ENCODE results near the gene PPM1D. TPM values are rescaled to one million over a fixed set of nuclear protein-coding genes. Genes with fewer than 3 reads are reported as not detected.
"Not testable (repeated sequence)": the region's sequence is repeated elsewhere in the genome, so short reads cannot be mapped to it uniquely, and the experiment has no call there.

The PPM1D gene
- 10 to 100 TPM in 1 of 5 donors, 1 to 10 TPM in 4; 2.2 to 42.0 (median 8.2) TPM for total RNA-seq
- 1 to 10 TPM; 2.5 to 5.8 (median 3.2) TPM for polyA plus RNA-seq
- long read RNA-seq, donor 1: 0 reads
- long read RNA-seq, donor 2, full-length matches to known transcripts: 10 of 10 reads
- long read RNA-seq, donor 2, partial matches to known transcripts: 0 of 10 reads
- long read RNA-seq, donor 2, other reads (novel, unspliced or antisense): 0 of 10 reads
- long read RNA-seq, donor 3, full-length matches to known transcripts: 2 of 2 reads
- long read RNA-seq, donor 3, partial matches to known transcripts: 0 of 2 reads
- long read RNA-seq, donor 3, other reads (novel, unspliced or antisense): 0 of 2 reads
- long read RNA-seq, donor 4: 0 reads
- long read RNA-seq, donor 5, full-length matches to known transcripts: 2 of 2 reads
- long read RNA-seq, donor 5, partial matches to known transcripts: 0 of 2 reads
- long read RNA-seq, donor 5, other reads (novel, unspliced or antisense): 0 of 2 reads
- long read RNA-seq, donor 6, full-length matches to known transcripts: 12 of 17 reads
- long read RNA-seq, donor 6, partial matches to known transcripts: 5 of 17 reads
- long read RNA-seq, donor 6, other reads (novel, unspliced or antisense): 0 of 17 reads
- long read RNA-seq, donor 7, full-length matches to known transcripts: 7 of 7 reads
- long read RNA-seq, donor 7, partial matches to known transcripts: 0 of 7 reads
- long read RNA-seq, donor 7, other reads (novel, unspliced or antisense): 0 of 7 reads
- long read RNA-seq, donor 8, full-length matches to known transcripts: 4 of 4 reads
- long read RNA-seq, donor 8, partial matches to known transcripts: 0 of 4 reads
- long read RNA-seq, donor 8, other reads (novel, unspliced or antisense): 0 of 4 reads
- long read RNA-seq, donor 9, partial matches to known transcripts: 5 of 5 reads
- long read RNA-seq, donor 9, other reads (novel, unspliced or antisense): 0 of 5 reads
- long read RNA-seq, donor 10, full-length matches to known transcripts: 3 of 3 reads
- long read RNA-seq, donor 10, partial matches to known transcripts: 0 of 3 reads
- long read RNA-seq, donor 10, other reads (novel, unspliced or antisense): 0 of 3 reads

- 0 to 1% (median 0%) methylated on average over 26 to 83 of the region's 83 CpGs for WGBS, 5 donors
- Histone ChIP-seq H3K4me1 (peaks cover 5 to 44% (median 21%) of the 10 kb centered on the region in 4 donors), H3K27ac (peak within 1 kb of the TSS; percentile 92 to 98 (median 98)), H3K36me3 (no peaks in the 10 kb centered on the region), H3K4me3 (peak within 1 kb of the TSS; percentile 89 to 99 (median 96)), H3K27me3 (no peaks in the 10 kb centered on the region), H3K9me3 (no peaks in the 10 kb centered on the region)
- intact Hi-C loops (cut with DNase I; ENCODE audit: low total_unique reads): no loop called here
- TF ChIP-seq, protein P1, sequence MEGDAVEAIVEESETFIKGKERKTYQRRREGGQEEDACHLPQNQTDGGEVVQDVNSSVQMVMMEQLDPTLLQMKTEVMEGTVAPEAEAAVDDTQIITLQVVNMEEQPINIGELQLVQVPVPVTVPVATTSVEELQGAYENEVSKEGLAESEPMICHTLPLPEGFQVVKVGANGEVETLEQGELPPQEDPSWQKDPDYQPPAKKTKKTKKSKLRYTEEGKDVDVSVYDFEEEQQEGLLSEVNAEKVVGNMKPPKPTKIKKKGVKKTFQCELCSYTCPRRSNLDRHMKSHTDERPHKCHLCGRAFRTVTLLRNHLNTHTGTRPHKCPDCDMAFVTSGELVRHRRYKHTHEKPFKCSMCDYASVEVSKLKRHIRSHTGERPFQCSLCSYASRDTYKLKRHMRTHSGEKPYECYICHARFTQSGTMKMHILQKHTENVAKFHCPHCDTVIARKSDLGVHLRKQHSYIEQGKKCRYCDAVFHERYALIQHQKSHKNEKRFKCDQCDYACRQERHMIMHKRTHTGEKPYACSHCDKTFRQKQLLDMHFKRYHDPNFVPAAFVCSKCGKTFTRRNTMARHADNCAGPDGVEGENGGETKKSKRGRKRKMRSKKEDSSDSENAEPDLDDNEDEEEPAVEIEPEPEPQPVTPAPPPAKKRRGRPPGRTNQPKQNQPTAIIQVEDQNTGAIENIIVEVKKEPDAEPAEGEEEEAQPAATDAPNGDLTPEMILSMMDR (IDR thresholded peaks at IDR 0.05): peak in 1 of 7 experiments; percentile 34
- TF ChIP-seq POLR2A (IDR thresholded peaks at IDR 0.05) (peak in 2 of 4 donors; percentile 20 to 34), POLR2AphosphoS5 (IDR thresholded peaks at IDR 0.05) (peak; percentile 57 to 93 (median 89)), EP300 (IDR thresholded peaks at IDR 0.05) (peak; percentile 37)
- peak; percentile 100 for DNase-seq
These were observed at the start of gene PPM1D for GRCh38 chr17:60599620-60600489. TSS of gene PPM1D (plus strand) at chr17:60600193. CDS start at chr17:60600415, 222 bp downstream.

- WGBS, 5 donors: 91 to 97% (median 94%) methylated on average over 4 to 6 of the region's 13 CpGs
- DNase-seq, H3K27ac ChIP-seq: not testable (repeated sequence)
These were observed 47.7 kb upstream of the PPM1D start for GRCh38 chr17:60552255-60552654.

GRCh38 chr17:60554377-60554788 lies 45.6 kb upstream of the PPM1D start:
- WGBS, 5 donors: 12 to 67% (median 32%) methylated on average over 2 of the region's 2 CpGs
- Histone ChIP-seq H3K4me1 (peaks cover 0 to 8% (median 0%) of the 10 kb centered on the region in 4 donors), H3K36me3 (no peaks in the 10 kb centered on the region), H3K4me3 (no peak overlapping the region), H3K9me3 (peaks cover 0 to 7% (median 2%) of the 10 kb centered on the region in 4 donors), H3K27me3 (no peaks in the 10 kb centered on the region), H3K27ac (peak overlapping the region in 4 of 5 donors; percentile 25 to 62 (median 44))
- intact Hi-C loops (cut with DNase I; ENCODE audit: low total_unique reads): no loop called here
- peak; percentile 66 to 77 for DNase-seq
- TF ChIP-seq POLR2A (IDR thresholded peaks at IDR 0.05): no peak
- peak in 1 of 3 donors; percentile 41 for TF ChIP-seq POLR2AphosphoS5 (IDR thresholded peaks at IDR 0.05)

More at GRCh38 chr17:60552255-60552654, 47.7 kb upstream of the PPM1D start:
- H3K36me3 ChIP-seq; H3K4me1 ChIP-seq; H3K27me3 ChIP-seq; H3K9me3 ChIP-seq; intact Hi-C loops (cut with DNase I; ENCODE audit: low total_unique reads); H3K4me3 ChIP-seq: not testable (repeated sequence)

- Histone ChIP-seq H3K27ac (no peak overlapping the region), H3K27me3 (no peaks in the 10 kb centered on the region), H3K36me3 (no peaks in the 10 kb centered on the region), H3K4me1 (peaks cover 0 to 8% (median 0%) of the 10 kb centered on the region in 4 donors), H3K9me3 (peaks cover 0 to 7% (median 2%) of the 10 kb centered on the region in 4 donors), H3K4me3 (no peak overlapping the region)
- DNase-seq: no peak
- TF ChIP-seq, protein P1 (IDR thresholded peaks at IDR 0.05): no peak
- no peak for TF ChIP-seq POLR2A (IDR thresholded peaks at IDR 0.05)
- TF ChIP-seq EP300 (IDR thresholded peaks at IDR 0.05): no peak
- TF ChIP-seq POLR2AphosphoS5 (IDR thresholded peaks at IDR 0.05): no peak
- intact Hi-C loops (cut with DNase I; ENCODE audit: low total_unique reads): no loop called here
- WGBS, 5 donors: 92 to 98% (median 95%) methylated on average over 4 of the region's 4 CpGs
These were observed 44.2 kb upstream of the PPM1D start for GRCh38 chr17:60555786-60556185.
